Ovary (tissue), 9 donors: ENCODE results near the gene USP16. TPM values are rescaled to one million over a fixed set of nuclear protein-coding genes. Genes with fewer than 3 reads are reported as not detected.

Experiments used
- DNase-seq, 5 donors: peaks; one replicate each; pipeline ENCODE4 v3.0.0-alpha.2; 2019 to 2020
- H3K27ac ChIP-seq, 2 donors: fragments of 200-600 bp; one replicate each; pipeline versions ENCODE4 v1.5.1 to v1.8.0; 2019 to 2022
- H3K27me3 ChIP-seq: fragments of 200-600 bp; one replicate; pipeline ENCODE4 v1.8.0; 2022
- H3K36me3 ChIP-seq: fragments of 200-600 bp; sonication (generic); one replicate; pipeline ENCODE4 v1.5.1; 2019
- H3K4me1 ChIP-seq: one replicate; pipeline ENCODE4 v1.8.1; 2013; ENCODE audit warnings: mild to moderate bottlenecking, moderate library complexity; ENCODE audit not compliant: insufficient read depth
- H3K4me3 ChIP-seq: fragments of 200-600 bp; sonication (generic); one replicate; pipeline ENCODE4 v1.5.1; 2017
- H3K9me3 ChIP-seq, 2 donors: fragments of 200-600 bp in 1 of 2; sonication (generic) in 1 of 2; one replicate each; pipeline versions ENCODE4 v1.5.1 to v1.8.1; 2013 to 2019; ENCODE audit warnings: mild to moderate bottlenecking in 1 of 2, moderate library complexity in 1 of 2
- EP300 ChIP-seq: sonication (generic); formaldehyde crosslinking; IDR thresholded peaks from one replicate; pipeline ENCODE4 v1.6.1; 2017; ENCODE audit warnings: antibody characterized with exemption
- POLR2A ChIP-seq: fragments of 450-650 bp; IDR thresholded peaks from one replicate; pipeline ENCODE4 v1.6.1; 2017; ENCODE audit warnings: antibody characterized with exemption, mild to moderate bottlenecking, moderate library complexity
- WGBS, 3 donors: extraction: QIAGEN DNeasy Blood & Tissue Kit in 1 of 3; methylation state at CpG; one replicate each; pipeline versions ENCODE4 v1.1.5 to v1.1.7; 2013 to 2017; 5-methylcytosine and 5-hydroxymethylcytosine counted together
- intact Hi-C, 4 donors: fragments of 100-400 bp; cut with DNase I; formaldehyde crosslinking; loops; one replicate each; pipeline versions ENCODE4 v1.11.0 to v1.15.1; 2022 to 2023
- polyA plus RNA-seq, 2 donors: library from polyadenylated mRNA; stranded (reverse); fragments of 200-250 nt in 1 of 2; fragments of 350-450 nt in 1 of 2; fragmentation: Illumina TruSeq in 1 of 2; extraction: RNeasy Lipid Tissue Mini Kit (QIAGEN cat#74804) in 1 of 2; gene quantifications; one replicate each; pipeline ENCODE4 v1.2.3, GENCODE V29; 2013 to 2014
- total RNA-seq, 7 donors: library from RNA; depleted of rRNA in 2 of 7; stranded (reverse); fragments of >200 nt in 2 of 7; fragmentation: NEBNext Ultra II Directional in 3 of 7; extraction: Animal tissue kit (Norgen Biotek cat#: 25700) in 3 of 7; gene quantifications; one replicate each; pipeline versions ENCODE4 v1.1.0 to v1.2.4, GENCODE V29; 2016 to 2023
- TF ChIP-seq, protein P1 (sequence below), 3 donors: fragments of 450-650 bp in 2 of 3; fragments of 200-600 bp in 1 of 3; IDR thresholded peaks; one replicate each; pipeline versions ENCODE4 v1.5.1 to v1.8.0; 2016 to 2022; ENCODE audit warnings: antibody characterized with exemption in 3 of 3, mild to moderate bottlenecking in 1 of 3
- donor health status: DM: no; HTN: no; CAD: no; lungs with moderate emphysema.
- donor health status: DM: no; HTN: no; CAD: no.
- donor health status: Bipolar disorder and iron deficiency.
- donor health status: DM: yes; HTN: yes; CAD: no.
- donor health status: DM: no; HTN: no; CAD: no.
- donor health status: DM: yes; HTN: yes; CAD: no.

Gene USP16
- total and polyA plus RNA-seq, 9 donors, result 25.5 to 46.6 (median 31.9) TPM

DNA sequence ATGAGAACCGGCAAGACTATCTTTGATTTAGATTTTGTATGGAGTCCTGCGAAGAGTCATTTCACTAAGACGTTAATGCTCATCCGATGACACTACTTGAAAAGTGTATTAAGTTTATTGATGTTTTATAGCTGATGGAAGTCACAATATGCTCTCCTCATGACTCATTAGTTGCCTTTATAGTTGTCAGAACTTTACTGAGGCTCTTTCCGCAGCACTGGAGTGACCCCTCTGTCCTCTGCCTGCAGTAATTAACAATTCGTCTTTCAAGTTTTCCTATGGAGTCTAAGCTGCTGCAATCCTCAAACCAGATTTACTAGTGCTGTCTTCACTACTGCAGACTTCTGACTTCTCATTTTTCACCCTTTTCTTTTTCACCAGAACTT, 853 bp downstream of the USP16 start:
- TF ChIP-seq EP300, result no peak
- TF ChIP-seq POLR2A, result no peak
- TF ChIP-seq, protein P1, sequence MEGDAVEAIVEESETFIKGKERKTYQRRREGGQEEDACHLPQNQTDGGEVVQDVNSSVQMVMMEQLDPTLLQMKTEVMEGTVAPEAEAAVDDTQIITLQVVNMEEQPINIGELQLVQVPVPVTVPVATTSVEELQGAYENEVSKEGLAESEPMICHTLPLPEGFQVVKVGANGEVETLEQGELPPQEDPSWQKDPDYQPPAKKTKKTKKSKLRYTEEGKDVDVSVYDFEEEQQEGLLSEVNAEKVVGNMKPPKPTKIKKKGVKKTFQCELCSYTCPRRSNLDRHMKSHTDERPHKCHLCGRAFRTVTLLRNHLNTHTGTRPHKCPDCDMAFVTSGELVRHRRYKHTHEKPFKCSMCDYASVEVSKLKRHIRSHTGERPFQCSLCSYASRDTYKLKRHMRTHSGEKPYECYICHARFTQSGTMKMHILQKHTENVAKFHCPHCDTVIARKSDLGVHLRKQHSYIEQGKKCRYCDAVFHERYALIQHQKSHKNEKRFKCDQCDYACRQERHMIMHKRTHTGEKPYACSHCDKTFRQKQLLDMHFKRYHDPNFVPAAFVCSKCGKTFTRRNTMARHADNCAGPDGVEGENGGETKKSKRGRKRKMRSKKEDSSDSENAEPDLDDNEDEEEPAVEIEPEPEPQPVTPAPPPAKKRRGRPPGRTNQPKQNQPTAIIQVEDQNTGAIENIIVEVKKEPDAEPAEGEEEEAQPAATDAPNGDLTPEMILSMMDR (IDR thresholded peaks at IDR 0.05), result no peak
- DNase-seq, result no peak
- intact Hi-C loops, result loop anchor here in 1 of 4 donors (2.0 kb wide), 1 partner anchor 23 kb away; no protein-coding TSS in a partner anchor
- no peaks in the 10 kb centered on the region for H3K9me3 ChIP-seq
- H3K27ac ChIP-seq, result peak overlapping the region in 1 of 2 donors; percentile 96
- WGBS, 3 donors, result 0 to 1% (median 0%) methylated on average over 6 of the region's 6 CpGs
- peaks cover 3% of the 10 kb centered on the region for H3K4me1 ChIP-seq
- no peaks in the 10 kb centered on the region for H3K27me3 ChIP-seq
- no peaks in the 10 kb centered on the region for H3K36me3 ChIP-seq
- peak overlapping the region; percentile 61 for H3K4me3 ChIP-seq

DNA sequence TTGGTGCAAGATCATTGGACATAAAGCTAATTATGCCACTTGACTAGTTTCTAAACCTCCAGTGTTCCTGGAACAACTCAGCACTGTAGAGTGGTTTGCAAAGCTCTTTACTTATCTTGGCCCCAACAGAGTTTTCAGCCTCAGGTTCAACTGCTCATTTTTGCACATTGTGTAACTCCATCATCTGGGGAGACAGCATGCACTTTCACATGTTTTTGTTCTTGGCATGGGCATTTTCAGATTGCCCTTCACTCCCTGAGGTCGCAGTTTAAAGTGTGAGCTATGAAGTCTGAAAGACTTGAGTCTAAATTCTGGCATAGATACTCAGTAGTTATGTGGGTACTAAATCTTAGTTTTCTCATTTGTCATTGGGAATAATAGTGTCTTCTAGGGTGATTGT, 5.1 kb downstream of the USP16 start:
- TF ChIP-seq POLR2A, result no peak
- TF ChIP-seq EP300, result no peak
- TF ChIP-seq, protein P1 (IDR thresholded peaks at IDR 0.05), result no peak
- intact Hi-C loops, result no loop called here
- Histone ChIP-seq H3K27me3 (no peaks in the 10 kb centered on the region), H3K4me3 (no peak overlapping the region), H3K4me1 (peaks cover 3% of the 10 kb centered on the region), H3K9me3 (no peaks in the 10 kb centered on the region), H3K36me3 (no peaks in the 10 kb centered on the region), H3K27ac (no peak overlapping the region)
- 84 to 97% (median 91%) methylated on average over 1 of the region's 1 CpG for WGBS, 3 donors
- no peak for DNase-seq

DNA sequence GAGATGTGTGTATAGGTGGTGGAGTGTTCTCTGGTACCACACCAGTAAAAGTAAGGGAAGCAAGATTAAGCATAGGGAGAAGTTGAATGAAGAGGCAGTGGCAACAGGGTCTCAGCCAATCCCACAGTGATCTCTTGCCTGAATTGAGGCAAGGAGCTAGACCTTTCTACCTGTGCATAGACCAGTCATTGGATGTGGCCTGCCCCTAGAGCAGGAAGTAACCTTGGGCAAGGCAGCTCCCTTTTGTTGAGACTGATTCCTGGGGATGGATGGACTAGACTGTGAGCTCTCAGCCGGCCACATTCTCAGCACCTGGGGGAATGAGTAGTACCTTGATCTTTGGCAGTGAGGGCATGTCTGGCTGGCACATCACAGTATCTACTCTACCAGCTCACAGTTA, 6.4 kb downstream of the USP16 start:
- Histone ChIP-seq H3K4me3 (no peak overlapping the region), H3K27me3 (no peaks in the 10 kb centered on the region), H3K27ac (no peak overlapping the region), H3K9me3 (no peaks in the 10 kb centered on the region), H3K4me1 (peaks cover 3% of the 10 kb centered on the region), H3K36me3 (no peaks in the 10 kb centered on the region)
- DNase-seq, result no peak
- TF ChIP-seq POLR2A (no peak), EP300 (no peak)
- TF ChIP-seq, protein P1 (IDR thresholded peaks at IDR 0.05), result no peak
- 86 to 96% (median 86%) methylated on average over 1 of the region's 1 CpG for WGBS, 3 donors
- intact Hi-C loops, result no loop called here

DNA sequence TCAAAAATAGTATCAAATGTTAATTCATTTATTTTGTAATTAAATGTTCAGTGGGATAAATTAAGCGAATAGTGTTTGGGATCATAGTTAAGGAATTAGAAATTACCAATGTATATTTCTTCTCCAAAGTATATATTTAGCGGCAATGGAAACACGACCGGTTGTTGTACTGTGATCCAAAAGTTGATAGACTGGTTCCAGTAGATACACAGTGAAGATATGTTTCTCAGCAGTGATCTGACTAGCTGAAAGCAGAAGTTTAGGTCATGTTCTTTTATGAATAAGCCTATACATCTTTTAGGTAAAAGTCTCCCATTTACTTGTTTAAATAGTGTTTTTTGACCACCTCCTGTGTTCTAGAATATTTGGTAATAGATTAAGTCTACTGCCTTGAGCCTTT, 8.8 kb downstream of the USP16 start:
- no peaks in the 10 kb centered on the region for H3K27me3 ChIP-seq
- no peaks in the 10 kb centered on the region for H3K9me3 ChIP-seq
- TF ChIP-seq EP300 (no peak), POLR2A (no peak)
- TF ChIP-seq, protein P1 (IDR thresholded peaks at IDR 0.05), result no peak
- no peak overlapping the region for H3K27ac ChIP-seq
- H3K4me3 ChIP-seq, result no peak overlapping the region
- no peaks in the 10 kb centered on the region for H3K36me3 ChIP-seq
- 67 to 85% (median 83%) methylated on average over 4 of the region's 4 CpGs for WGBS, 3 donors
- no peak for DNase-seq
- no peaks in the 10 kb centered on the region for H3K4me1 ChIP-seq
- intact Hi-C loops, result no loop called here

DNA sequence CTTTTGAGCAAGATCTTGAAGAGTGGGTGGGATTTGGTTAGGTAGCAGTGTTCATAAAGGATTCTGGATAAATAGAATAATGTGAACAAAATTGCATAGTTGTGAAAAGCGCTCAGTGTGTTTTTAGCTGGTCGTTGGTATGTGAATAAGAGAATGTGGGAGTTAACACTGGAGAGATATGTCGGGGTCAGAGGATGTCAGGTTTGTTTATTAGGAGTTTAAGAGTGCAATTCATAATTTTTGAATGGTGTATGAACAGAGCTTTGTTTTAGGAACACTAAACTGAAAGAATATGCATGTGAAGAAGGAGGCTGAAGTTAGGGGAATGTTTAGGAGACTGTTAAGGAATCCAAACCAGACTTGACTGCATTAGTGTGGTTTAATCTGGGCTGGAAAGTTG, 9.4 kb downstream of the USP16 start:
- TF ChIP-seq EP300, result no peak
- TF ChIP-seq, protein P1 (IDR thresholded peaks at IDR 0.05), result no peak
- TF ChIP-seq POLR2A, result no peak
- Histone ChIP-seq H3K27ac (no peak overlapping the region), H3K9me3 (no peaks in the 10 kb centered on the region), H3K27me3 (no peaks in the 10 kb centered on the region), H3K36me3 (no peaks in the 10 kb centered on the region), H3K4me1 (no peaks in the 10 kb centered on the region), H3K4me3 (no peak overlapping the region)
- intact Hi-C loops, result no loop called here
- no peak for DNase-seq
- WGBS, 3 donors, result 8 to 41% (median 18%) methylated on average over 3 of the region's 3 CpGs
